WERI-Rb-1 (cell line): ENCODE results near the gene GARIN5B.

Experiments used
- DNase-seq: peaks from one replicate; pipeline ENCODE4 v3.0.0-alpha.2; 2020
- H3K27ac ChIP-seq: fragments of 250-450 bp; sonication (Bioruptor Pico); 2 replicates; pipeline ENCODE4 v1.5.1; 2020; ENCODE audit warnings: mild to moderate bottlenecking, moderate library complexity
- H3K27me3 ChIP-seq: fragments of 250-450 bp; sonication (Bioruptor Pico); 2 replicates; pipeline ENCODE4 v1.5.1; 2021; ENCODE audit warnings: mild to moderate bottlenecking, low read depth, moderate library complexity; ENCODE audit not compliant: insufficient read depth, severe bottlenecking
- H3K36me3 ChIP-seq: fragments of 250-450 bp; sonication (Bioruptor Pico); 2 replicates; pipeline ENCODE4 v1.5.1; 2020; ENCODE audit warnings: mild to moderate bottlenecking, moderate library complexity
- H3K4me3 ChIP-seq: 2 replicates; pipeline ENCODE4 v1.5.1; 2011; ENCODE audit warnings: low read depth, mild to moderate bottlenecking, control low read depth, low read length
- H3K9me3 ChIP-seq: fragments of 250-450 bp; sonication (Bioruptor Pico); 2 replicates; pipeline ENCODE4 v1.5.1; 2021; ENCODE audit warnings: mild to moderate bottlenecking, moderate library complexity; ENCODE audit not compliant: severe bottlenecking
- CTCF ChIP-seq: IDR thresholded peaks from 2 replicates; pipeline ENCODE4 v1.5.1; 2011; ENCODE audit warnings: low read depth, mild to moderate bottlenecking, control low read depth, inconsistent platforms, low read length

Gene GARIN5B

GRCh38 chr19:55389386-55390317 lies 26.6 kb upstream of the GARIN5B start:
- H3K36me3 ChIP-seq: peaks cover 57% of the 10 kb centered on the region
- TF ChIP-seq CTCF: no peak
- no peak overlapping the region; the same call in 1 of the 2 replicates for H3K27ac ChIP-seq
- no peak for DNase-seq
- H3K27me3 ChIP-seq: no peaks in the 10 kb centered on the region
- no peaks in the 10 kb centered on the region for H3K9me3 ChIP-seq
- H3K4me3 ChIP-seq: no peak overlapping the region

- Histone ChIP-seq H3K27me3 (no peaks in the 10 kb centered on the region), H3K9me3 (no peaks in the 10 kb centered on the region), H3K27ac (no peak overlapping the region), H3K36me3 (peaks cover 57% of the 10 kb centered on the region), H3K4me3 (no peak overlapping the region)
- no peak for DNase-seq
- no peak for TF ChIP-seq CTCF
Measured at GRCh38 chr19:55387736-55388497, 24.9 kb upstream of the GARIN5B start.

GRCh38 chr19:55386493-55386971 lies 23.5 kb upstream of the GARIN5B start:
- peak overlapping the region; percentile 85 for H3K4me3 ChIP-seq
- DNase-seq: no peak
- TF ChIP-seq CTCF: no peak
- H3K27ac ChIP-seq: peak overlapping the region; percentile 79
- H3K27me3 ChIP-seq: no peaks in the 10 kb centered on the region
- H3K9me3 ChIP-seq: no peaks in the 10 kb centered on the region
- peaks cover 52% of the 10 kb centered on the region for H3K36me3 ChIP-seq

GRCh38 chr19:55385724-55386492 lies 22.8 kb upstream of the GARIN5B start, which contains the start of gene RPL28:
RPL28 (plus strand) TSS chr19:55385932; CDS start chr19:55386358, 426 bp downstream.
- peak within 1 kb of the TSS; percentile 85 for H3K4me3 ChIP-seq
- H3K36me3 ChIP-seq: peaks cover 46% of the 10 kb centered on the region
- H3K9me3 ChIP-seq: no peaks in the 10 kb centered on the region
- peak; percentile 97 for DNase-seq
- H3K27me3 ChIP-seq: no peaks in the 10 kb centered on the region
- TF ChIP-seq CTCF: no peak
- H3K27ac ChIP-seq: peak within 1 kb of the TSS; percentile 79

- no peak for TF ChIP-seq CTCF
- H3K36me3 ChIP-seq: peaks cover 40% of the 10 kb centered on the region
- no peaks in the 10 kb centered on the region for H3K27me3 ChIP-seq
- H3K9me3 ChIP-seq: no peaks in the 10 kb centered on the region
- peak overlapping the region; percentile 79 for H3K27ac ChIP-seq
- peak overlapping the region; percentile 85 for H3K4me3 ChIP-seq
- DNase-seq: peak; percentile 98
Measured at GRCh38 chr19:55384920-55385723, 22.1 kb upstream of the GARIN5B start.
